NCI-H82 treated with DMSO at 0.1 percent for 48 hours (cell line): ENCODE data around the gene PPFIA1.
A peak's percentile ranks its signal among the peaks of the same experiment; 100 is the strongest.
"Not testable (repeated sequence)": the region's sequence is repeated elsewhere in the genome, so short reads cannot be mapped to it uniquely, and the experiment has no call there.

Experiments
- DNase-seq: peaks from one replicate; lab custom pipeline; 2025; ENCODE audit not compliant: unreplicated experiment; lab: John Stamatoyannopoulos, UW

The PPFIA1 gene

DNA sequence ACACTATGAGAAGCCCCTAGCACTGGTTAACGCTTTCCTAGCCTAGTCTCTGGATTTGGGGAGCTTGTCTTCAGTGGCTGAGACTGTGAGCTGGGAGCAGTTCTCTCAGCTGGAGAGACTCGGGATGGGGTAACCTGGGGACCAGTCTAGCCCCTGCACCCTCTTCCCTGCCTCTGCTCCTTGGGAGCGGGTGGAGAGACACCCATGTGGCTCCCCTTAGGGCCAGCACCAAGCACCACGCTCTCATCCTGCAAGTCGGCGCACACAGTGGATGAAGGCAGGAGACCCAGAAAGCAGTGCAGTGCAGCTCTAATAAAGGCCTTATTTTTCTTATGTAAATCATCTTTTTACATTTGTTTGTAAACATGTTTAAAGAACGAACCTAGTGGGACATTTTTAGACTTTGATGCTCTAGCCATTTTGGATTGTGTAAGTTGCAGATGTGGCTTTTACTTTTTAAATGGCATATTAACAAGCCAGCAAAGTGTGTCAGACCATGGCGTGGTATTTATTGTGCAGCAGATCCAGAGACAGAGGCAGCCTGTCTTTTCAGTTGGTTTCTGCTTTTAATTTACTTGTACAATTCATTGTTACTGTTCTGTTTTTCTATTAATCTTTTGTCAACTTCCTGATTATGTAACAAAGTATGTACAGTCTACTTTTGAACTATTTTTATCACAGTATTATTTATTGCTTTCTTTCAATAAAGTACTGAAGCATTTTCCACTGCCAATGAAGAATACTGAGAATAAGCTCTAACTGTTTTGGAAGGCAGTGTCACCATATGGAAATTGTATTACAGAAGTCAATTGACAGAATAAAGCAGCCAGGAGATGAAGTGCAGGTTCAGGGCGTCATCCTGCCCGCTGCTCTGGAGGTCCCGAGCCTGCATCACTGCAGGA lies 113.4 kb downstream of the PPFIA1 start:
- DNase-seq, result no peak

DNA sequence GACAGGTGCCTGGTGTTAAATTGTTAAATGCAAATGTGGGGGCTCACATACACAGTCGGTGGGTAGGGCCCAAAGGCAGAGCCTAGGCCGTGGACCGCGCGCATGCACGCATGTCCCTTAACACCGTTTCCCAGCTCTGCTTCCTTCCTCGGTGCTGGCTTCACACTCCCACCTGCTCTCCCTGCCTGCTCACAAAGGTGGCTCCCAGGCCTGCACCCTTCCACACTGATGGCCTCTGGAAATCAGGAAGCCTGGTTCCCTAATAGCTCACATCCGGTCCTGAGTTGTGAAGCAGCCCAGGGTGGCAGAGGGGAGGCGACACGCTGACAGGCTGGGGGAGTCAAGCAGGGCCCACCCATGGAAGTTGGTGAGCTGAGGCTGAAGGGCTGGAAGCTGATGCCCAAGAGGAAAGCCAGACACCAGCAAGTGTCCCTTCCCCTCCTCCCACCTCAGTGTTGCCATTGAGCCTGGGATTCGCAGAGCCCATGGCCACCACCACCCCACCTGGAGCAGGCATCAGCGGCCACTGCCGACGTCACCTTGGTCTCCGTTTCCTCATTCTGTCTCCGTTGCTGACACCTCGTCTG lies 114.2 kb downstream of the PPFIA1 start:
- no peak for DNase-seq

DNA sequence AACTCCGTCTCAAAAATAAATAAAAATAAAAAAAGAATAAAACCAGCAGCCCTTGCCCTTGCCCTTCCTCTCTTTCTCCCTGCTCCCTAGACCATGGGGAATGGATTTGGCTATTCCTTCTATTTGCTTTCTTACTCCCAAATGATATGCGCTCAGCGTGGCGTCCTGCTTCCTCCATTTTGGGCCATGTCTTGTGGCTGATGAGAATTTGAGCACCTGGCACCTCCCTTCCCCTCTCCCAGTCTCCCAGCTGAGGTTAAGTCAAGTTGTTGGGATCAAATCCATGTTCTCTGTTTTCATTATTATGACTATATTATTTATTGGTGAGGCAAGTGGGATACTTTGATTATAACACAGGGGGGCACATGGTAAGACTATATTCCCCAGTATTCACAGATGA lies 117.1 kb downstream of the PPFIA1 start:
- no peak for DNase-seq

DNA sequence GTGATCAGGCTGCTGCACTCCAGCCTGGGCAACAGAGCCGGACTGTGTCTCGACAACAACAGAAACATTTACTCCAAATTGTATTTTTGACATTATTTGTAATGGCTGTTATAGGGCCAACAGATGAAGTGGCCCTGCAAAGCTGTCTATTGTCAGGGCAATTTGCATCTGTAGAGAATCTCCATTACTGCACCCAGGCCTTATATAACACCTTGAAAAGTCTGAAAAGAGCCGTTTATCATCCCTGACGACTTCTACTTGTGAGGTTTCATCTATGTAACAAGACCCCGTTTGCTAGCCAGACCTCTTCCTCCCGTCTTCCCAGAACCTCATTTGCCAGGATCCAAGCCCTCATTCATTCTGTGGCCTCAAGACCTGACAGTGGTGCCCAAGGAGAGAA lies 118.7 kb downstream of the PPFIA1 start:
- no peak for DNase-seq

DNA sequence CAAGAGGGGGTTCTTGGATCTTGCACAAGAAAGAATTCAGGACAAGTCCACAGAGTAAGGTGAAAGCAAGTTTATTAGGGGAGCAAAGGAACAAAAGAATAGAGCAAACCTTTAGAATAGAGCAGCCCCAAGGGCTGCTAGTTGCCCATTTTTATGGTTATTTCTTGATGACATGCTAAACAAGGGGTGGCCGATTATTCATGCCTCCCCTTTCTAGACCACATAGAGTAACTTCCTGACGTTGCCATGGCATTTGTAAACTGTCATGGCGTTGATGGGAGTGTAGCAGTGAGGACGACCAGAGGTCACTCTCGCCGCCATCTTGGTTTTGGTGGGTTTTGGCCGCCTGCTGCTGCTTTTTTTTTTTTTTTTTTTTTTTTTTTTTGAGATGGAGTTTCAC lies 120.4 kb downstream of the PPFIA1 start:
- not testable (repeated sequence) for DNase-seq

DNA sequence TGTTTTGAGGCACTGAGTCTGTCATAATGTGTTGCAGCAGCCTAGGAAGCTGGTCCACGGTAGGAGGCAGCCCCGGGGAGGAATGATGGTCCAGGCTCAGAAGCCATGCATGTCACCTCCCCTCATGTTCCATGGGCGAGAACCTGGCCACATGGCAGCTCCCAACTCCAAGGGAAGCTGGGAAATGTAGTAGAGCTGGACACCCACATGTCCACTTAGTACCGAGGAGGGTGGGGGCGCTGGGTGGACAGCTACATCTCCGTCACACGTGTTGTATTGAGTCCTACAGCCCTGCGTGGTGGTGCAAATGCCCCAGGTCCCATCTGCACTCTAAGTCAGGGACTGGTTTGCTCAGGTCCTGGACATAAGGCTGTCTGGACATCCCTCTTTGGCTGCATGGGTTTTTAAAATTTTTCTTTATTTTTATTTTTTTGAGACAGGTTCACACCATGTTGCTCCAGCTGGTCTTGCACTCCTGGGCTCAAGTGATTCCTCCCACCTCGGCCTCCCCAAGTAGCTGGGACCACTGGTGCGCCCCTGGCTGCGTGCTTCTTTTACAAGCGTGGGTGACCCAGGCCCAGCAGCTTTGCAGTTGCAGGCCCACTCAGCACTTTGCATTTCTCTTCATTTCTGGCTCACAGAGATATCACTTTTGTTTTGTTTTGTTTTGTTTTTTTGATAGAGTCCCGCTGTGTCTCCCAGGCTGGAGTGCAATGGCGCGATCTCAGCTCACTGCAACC lies 123.9 kb downstream of the PPFIA1 start:
- no peak for DNase-seq

DNA sequence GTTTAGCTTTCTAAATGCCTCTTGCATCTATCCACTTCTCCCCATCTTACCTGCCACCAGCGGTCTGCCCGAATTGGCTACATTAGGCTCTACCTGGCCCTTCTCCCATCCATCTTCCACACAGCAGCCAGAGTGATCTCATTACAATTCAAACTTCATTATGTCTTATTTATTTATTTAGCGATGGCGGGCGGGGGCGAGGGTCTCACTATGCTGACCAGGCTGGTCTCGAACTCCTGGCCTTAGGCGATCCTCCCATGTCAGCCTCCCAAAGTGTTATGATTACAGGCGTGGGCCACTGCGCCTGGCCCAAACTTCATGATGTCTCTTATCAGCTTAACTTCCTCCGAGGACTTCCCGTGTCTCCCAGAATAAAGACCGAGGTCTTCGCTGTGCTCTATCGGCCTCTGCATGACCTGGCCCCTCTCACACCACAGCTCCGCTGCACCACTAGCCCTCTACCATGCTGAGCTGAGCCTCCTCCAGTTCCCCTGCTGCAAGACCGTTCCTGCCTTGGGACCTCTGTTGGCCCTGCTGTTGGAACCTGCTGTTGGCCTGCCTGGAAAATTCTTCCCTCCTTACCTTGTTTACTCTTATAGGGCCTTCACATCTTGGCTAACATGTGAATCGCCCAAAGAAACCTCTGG lies 127.0 kb downstream of the PPFIA1 start:
- DNase-seq, result peak; percentile 10

DNA sequence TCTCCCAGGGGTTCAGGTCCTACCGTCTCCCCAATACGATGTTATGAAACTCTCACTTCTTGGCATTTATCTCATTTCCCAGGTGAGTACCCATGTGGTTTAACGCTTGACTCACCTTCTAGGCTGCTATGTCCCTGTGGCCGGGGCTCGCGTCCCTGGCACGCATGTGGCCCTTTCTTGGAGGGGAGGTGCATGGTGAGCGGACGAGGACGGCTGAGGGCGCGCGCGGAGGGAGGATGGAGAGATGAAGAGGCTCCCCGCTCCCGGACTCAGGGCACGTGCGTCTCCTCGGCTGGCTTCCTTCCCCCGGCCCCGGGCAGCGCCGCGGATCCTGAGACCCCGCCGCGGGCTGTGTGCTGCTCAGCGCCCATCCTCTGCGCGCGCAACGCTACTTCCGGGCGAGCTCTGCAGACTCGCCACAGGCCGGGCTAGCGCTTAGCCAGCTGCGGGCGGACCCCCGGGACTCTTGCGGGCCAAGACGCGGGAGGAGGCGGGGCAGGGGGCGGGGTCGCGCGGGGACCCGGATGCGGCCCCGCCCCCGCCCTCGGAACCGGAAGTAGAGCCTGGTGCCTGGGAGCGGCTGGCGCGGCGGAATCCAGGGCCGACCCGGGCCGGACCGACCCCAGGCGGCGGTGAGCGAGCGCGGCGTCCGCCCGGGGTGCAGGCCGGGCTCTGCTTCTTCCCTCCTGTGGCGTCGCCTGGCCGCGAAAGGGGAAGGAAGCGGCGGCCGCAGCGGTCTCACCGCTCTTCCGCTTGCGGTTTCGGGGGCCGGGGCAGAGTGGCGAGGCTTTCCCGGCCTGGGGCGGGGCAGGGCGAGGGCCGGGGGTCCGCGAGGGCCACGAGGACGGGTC lies 127.7 kb downstream of the PPFIA1 start, which contains the start of gene CTTN:
TSS of gene CTTN (plus strand) at position 547 of the 851 bp plus-strand sequence. CDS start 8,769 bp downstream, outside the sequence.
- DNase-seq, result peak; percentile 54

DNA sequence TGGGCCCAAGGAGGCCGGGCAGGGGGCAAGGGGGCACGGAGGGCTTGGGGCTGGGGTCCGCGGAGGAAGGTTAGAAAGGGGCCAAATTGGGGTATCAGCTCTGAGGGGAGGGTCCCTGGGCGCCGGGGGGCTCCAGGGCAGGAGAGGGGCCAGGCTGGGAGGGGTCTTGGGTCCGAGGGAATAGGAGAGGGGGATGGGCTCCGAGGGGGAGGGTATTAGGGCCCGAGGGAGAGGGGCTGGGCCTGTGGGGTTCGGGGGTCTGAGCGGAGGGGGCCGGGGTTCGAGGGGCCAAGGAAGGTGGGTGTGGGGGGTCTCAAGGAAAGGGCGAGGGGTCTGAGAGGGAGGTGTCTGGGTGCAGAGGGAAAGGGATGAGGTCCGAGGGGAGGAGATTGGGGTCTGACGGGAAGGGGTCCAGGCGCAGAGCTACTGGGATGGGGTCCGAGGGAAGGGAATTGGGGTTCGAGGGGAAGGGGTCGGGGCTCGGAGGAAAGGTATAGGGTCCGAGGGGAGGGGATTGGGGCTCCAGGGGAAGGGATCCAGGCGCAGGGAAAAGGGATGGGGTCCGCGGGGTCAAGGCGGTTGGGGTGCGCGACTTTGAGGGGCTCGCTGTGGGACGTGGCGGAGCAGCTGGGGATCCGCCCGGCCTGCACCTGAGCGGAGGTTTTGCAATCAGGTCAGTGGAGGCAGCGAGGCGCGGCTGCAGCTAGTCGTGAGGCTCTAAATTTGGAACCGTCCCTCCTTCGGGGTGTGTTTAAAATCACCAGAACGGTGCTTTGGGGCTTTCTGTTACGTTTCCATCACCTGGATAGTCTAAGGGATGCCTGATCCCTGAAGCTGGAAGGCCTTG lies 128.6 kb downstream of the PPFIA1 start:
- DNase-seq, result no peak

DNA sequence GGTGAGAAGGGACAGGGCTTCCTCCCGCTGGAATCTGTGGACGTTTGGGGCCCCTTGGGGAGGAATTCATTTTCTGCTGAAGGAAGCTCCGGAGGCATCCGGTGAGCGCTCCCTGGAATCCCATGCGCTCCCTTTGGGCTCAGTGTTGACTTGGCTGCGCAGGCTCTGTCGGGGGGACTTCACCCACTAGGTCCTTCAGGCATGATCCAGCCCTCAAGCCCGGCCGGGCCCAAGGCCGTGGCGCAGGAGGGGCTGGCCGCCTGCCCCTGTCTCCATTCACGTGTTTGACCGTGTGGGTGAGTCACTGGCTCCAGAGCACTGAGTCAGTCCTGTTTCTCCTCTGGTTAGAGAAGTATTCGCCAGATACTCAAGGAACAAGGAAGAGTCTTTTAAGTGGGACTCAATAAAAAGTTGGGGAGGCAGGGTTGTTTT lies 129.2 kb downstream of the PPFIA1 start:
- no peak for DNase-seq

DNA sequence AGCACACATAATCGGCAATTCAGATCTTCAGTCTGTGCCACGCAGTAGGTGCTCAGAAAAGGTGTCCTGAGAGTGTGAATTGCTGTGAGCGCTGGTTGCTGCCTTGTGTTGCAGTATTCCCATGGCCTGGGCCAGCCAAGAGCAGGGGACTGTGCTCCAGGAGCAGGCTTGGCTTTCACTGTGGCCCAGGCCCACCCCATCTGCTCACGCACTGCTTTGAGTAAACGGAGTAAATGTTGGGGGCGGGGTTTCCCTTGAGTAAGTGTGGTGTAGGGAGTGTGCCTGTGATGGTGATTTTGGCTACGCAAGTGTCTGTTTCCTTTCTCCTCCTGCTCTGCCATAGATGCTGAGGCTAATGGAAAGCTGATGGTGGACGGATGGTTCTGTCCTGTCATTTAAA lies 130.2 kb downstream of the PPFIA1 start:
- DNase-seq, result no peak

DNA sequence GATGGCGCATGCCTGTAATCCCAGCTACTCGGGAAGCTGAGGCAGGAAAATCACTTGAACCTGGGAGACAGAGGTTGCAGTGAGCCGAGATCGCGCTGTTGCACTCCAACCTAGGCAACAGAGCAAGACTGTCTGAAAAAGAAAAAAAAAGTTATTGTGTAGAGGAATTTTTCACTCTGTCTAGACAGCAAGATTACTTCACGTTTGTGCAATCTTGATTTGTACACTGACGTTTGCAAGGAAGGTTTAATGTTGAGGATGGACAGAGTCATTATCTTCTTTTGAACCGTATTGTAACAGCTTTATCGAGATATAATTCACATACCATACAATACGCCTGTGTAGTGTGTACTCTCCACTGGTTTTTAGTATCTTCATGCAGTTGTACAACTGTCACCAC lies 131.5 kb downstream of the PPFIA1 start:
- no peak for DNase-seq

DNA sequence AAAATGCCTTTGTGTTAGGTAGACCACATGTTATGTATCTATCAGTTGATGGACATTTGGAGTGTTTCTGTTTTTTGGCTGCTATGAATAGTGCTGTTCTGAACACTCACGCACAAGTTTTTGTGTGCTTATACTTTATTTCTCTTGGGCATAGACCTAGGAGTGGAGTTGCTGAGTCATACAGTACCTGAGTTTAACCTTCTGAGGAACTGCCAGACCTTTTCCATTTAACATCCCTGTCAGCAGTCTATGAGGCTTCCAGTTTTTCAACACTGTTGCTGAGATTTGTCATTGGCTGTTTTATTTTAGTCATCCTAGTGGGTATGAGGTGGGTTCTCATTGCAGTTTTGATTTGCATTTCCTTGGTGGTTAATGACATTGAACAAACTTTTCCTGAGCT lies 132.2 kb downstream of the PPFIA1 start:
- DNase-seq, result no peak

DNA sequence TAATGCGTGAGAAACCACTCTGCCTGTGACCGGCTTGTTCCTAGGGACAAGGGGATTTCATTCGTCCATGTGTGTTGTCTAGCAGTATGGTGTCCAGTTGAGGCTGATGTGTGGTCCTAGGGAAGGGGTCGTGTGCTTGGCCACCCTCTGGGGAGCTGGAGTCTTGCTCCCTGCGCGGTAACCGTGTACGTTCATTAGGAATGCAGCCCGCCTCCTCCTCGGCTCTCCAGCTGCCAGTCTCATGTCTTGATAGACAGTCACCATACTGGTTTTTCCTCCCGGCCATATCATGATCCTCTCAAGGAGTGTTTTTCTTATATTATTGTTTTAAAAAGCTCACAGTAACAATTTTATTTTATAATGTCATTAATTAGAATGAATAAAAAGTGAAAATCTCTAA lies 133.8 kb downstream of the PPFIA1 start:
- no peak for DNase-seq

DNA sequence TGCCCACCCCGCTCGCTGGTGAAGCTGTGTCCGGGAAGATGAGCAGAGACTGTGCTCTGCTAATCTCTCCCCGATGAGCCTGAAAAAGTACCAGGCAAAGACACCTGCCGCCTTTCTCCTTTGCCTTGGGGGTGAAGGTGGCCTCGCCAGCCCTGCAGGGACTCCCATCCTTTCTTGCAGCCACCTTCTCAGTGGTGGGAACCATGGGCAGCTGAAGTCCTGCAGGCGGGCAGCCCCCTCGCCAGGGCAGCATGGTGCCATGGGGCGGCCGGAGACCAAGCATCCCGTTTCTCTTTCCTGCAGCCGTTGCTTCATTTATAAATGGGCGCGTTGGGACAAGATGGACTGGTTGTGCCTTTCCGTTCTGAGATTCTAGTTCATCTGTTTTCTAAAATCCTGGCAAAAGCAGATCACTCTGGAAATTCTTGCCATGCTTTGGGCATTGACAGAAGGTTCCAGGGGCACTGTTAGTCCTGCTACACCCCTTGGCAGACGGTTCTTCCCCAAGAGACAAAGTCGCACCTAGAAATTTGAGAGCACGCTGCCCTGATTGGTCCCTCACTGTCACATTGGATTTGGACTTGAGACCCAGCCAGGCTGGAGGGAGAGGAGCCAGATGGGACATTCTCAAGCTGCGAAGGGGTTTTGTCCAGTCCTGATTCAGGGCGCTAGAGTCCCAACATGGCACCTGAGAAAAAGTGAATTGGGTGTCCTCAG lies 135.3 kb downstream of the PPFIA1 start:
- no peak for DNase-seq

DNA sequence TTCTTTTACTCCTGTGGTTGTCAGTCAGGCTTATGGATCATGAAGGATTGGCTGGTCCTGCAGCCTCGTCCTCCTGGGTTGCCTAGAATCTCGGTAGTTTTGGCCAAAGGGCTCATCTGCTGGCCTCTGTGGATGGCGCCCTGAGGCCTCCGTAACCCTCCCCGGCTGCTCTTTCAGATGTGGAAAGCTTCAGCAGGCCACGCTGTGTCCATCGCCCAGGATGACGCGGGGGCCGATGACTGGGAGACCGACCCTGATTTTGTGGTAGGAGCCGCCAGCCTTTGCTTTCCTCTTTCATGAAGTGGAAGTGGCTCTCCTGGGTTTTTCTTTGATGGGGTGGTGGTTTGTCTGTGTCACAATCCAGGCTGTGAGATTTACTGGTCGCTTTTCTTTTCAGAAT lies 136.6 kb downstream of the PPFIA1 start:
- DNase-seq, result no peak

DNA sequence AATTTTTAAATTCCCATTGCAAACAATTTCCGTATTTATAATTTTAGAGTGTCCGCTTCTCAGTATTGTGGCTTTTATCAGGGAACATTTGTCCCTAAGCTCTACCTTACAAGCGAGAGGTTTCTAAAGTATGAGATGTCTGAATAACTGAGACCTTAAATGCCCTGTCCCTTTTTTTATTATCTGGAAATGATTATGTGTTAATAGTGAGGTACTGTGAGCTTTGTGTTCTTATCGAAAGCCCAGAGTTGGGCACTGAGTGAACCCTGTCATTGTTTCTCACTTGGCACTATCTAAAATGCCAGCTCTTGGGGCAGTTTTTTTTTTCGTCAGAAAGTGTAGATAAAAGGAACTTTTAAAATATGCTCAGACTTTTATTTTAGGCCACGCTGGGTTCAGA lies 137.3 kb downstream of the PPFIA1 start:
- DNase-seq, result no peak

DNA sequence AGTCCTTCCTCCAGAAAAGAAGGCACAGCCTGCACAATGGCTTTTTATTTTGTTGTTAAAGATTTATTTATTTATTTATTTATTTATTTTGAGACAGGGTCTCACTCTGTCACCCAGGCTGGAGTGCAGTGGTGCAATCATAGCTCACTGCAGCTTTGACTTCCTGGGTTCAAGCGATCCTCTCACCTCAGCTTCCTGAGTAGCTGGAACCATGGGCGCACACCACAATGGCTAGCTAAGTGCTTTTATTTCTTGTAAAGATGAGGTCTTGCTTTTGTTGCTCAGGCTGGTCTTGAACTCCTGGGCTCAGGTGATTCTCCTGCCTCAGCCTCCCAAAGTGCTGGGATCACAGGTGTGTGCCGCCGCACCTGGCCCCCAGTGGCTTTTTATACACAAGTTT lies 137.8 kb downstream of the PPFIA1 start:
- DNase-seq, result not testable (repeated sequence)

DNA sequence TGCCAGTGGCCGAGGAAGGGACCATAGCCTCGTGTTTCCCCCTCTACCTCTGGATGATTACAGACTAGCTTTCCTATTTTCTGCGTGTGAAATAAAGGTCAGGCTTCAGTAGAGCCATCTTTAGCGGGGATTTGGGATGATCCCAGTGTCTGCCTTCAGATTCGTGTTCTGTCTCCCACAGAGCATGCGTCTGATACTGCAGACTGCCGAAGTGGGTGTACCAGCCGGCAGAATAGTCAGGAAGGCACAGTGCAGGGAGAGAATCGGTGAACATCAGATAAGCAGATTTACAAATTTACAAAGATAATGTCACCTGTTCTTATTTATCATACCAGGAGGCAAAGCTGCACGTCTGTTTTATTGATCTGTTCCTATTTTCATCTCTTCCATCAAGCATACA lies 138.9 kb downstream of the PPFIA1 start:
- DNase-seq, result no peak
